H1 (cell line): Measurements from ENCODE around the gene SLC6A18. TPM values are rescaled to one million over a fixed set of nuclear protein-coding genes. Genes with fewer than 3 reads are reported as not detected.

Source experiments
- GTF2F1 ChIP-seq: IDR thresholded peaks from 2 replicates; pipeline ENCODE4 v1.6.1; 2012; ENCODE audit warnings: low read depth, low read length, improper control_type of control experiment, borderline replicate concordance
- TEAD4 ChIP-seq: IDR thresholded peaks from 2 replicates; pipeline ENCODE4 v1.6.1; 2012; ENCODE audit warnings: low read depth, low read length, inconsistent platforms, mixed read lengths
- polyA plus RNA-seq, 7 experiments: library from polyadenylated mRNA; depleted of rRNA in 3 of 7; stranded (reverse) in 5 of 7; unstranded in 2 of 7; fragments of >200 nt in 5 of 7; fragments of 200-250 nt in 2 of 7; gene quantifications; 1 replicate in 5 of 7; 2 replicates in 1 of 7; 4 replicates in 1 of 7; pipeline versions ENCODE4 v1.2.1 to v1.2.3, GENCODE V29; 2011 to 2013; ENCODE audit warnings: missing spikeins in 2 of 7, mixed read lengths in 2 of 7
- total RNA-seq: library from RNA; stranded (reverse); fragmentation: NEBNext Ultra II Directional; extraction: Animal tissue kit (Norgen Biotek cat#: 25700); gene quantifications from 2 replicates; pipeline ENCODE4 v1.2.1, GENCODE V29; 2021
- TF ChIP-seq, protein P1 (sequence below): IDR thresholded peaks from 2 replicates; pipeline ENCODE4 v1.6.1; 2011; ENCODE audit warnings: low read length, improper control_type of control experiment

Gene SLC6A18
- total and polyA plus RNA-seq, 2 of the 8 experiments (the other 6 are each of a cell fraction or from before 2014, with no cell fraction given): not detected

DNA sequence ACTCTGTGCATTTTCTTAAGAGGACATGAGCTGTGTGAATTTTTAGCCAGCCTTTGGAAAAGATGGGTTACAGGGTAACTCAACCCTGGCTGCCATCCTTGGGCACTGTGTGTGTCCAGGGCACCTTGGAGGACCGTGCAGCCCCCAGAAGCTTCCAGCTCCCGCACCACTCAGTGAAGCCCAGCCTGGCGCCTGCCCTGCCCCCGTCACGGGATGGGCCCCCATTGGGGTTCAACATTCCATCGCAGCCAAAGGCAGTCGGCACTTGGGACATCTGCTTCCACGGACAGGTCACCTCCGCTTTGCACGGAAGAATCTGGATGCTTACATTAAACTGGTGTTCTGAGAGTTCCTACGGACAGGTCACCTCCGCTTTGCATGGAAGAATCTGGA, 1.9 kb upstream of the SLC6A18 start (continued):
- TF ChIP-seq, protein P1, sequence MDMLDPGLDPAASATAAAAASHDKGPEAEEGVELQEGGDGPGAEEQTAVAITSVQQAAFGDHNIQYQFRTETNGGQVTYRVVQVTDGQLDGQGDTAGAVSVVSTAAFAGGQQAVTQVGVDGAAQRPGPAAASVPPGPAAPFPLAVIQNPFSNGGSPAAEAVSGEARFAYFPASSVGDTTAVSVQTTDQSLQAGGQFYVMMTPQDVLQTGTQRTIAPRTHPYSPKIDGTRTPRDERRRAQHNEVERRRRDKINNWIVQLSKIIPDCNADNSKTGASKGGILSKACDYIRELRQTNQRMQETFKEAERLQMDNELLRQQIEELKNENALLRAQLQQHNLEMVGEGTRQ: no peak
- TF ChIP-seq GTF2F1 (no peak), TEAD4 (no peak)
- TF ChIP-seq, all 59 proteins: peak for 0
